Uterus (tissue), 4 donors: Measurements from ENCODE around the gene PDE4DIP. TPM values are rescaled to one million over a fixed set of nuclear protein-coding genes. Genes with fewer than 3 reads are reported as not detected.
"Not testable (repeated sequence)": the region's sequence is repeated elsewhere in the genome, so short reads cannot be mapped to it uniquely, and the experiment has no call there.

Experiments used
- DNase-seq, 2 donors: peaks; one replicate each; pipeline ENCODE4 v3.0.0-alpha.2; 2019 to 2020
- H3K27ac ChIP-seq, 2 donors: fragments of 200-600 bp; sonication (generic); 1 replicate in 1 of 2; 2 replicates in 1 of 2; pipeline ENCODE4 v1.5.1; 2016 to 2018
- H3K27me3 ChIP-seq, 2 donors: fragments of 200-600 bp; sonication (generic); one replicate each; pipeline ENCODE4 v1.5.1; 2018 to 2019; ENCODE audit warnings: control low read depth in 1 of 2
- H3K36me3 ChIP-seq, 2 donors: fragments of 200-600 bp; sonication (generic); one replicate each; pipeline ENCODE4 v1.5.1; 2019; ENCODE audit warnings: control low read depth in 1 of 2
- H3K4me1 ChIP-seq, 2 donors: fragments of 200-600 bp; sonication (generic); one replicate each; pipeline ENCODE4 v1.5.1; 2018 to 2019; ENCODE audit warnings: control low read depth in 1 of 2
- H3K4me3 ChIP-seq, 2 donors: fragments of 200-600 bp; sonication (generic); 1 replicate in 1 of 2; 2 replicates in 1 of 2; pipeline ENCODE4 v1.5.1; 2018 to 2019; ENCODE audit warnings: mild to moderate bottlenecking in 1 of 2
- H3K9me3 ChIP-seq, 2 donors: fragments of 200-600 bp; sonication (generic); one replicate each; pipeline ENCODE4 v1.5.1; 2019; ENCODE audit warnings: control low read depth in 1 of 2
- intact Hi-C: fragments of 100-400 bp; cut with DNase I; formaldehyde crosslinking; loops from one replicate; pipeline ENCODE4 v1.15.1; 2023; ENCODE audit warnings: low total_unique reads
- total RNA-seq, 4 donors: library from RNA; depleted of rRNA in 3 of 4; stranded (reverse); fragments of >200 nt in 3 of 4; gene quantifications; one replicate each; pipeline versions ENCODE4 v1.1.0 to v1.2.4, GENCODE V29; 2014 to 2023
- donor health status: DM: yes; HTN: yes; CAD: no.

The PDE4DIP gene
- total RNA-seq, 4 donors from 2014 or later: 24.6 to 61.9 (median 55.6) TPM

GRCh38 chr1:148886293-148886692, 42.1 kb downstream of the PDE4DIP start:
- DNase-seq, H3K4me1 ChIP-seq, H3K4me3 ChIP-seq, intact Hi-C loops, H3K36me3 ChIP-seq, H3K9me3 ChIP-seq, H3K27ac ChIP-seq, H3K27me3 ChIP-seq: not testable (repeated sequence)

GRCh38 chr1:148888597-148888996, 44.4 kb downstream of the PDE4DIP start:
- H3K27ac ChIP-seq, H3K4me1 ChIP-seq, intact Hi-C loops, H3K27me3 ChIP-seq, H3K36me3 ChIP-seq, H3K9me3 ChIP-seq, DNase-seq, H3K4me3 ChIP-seq: not testable (repeated sequence)

GRCh38 chr1:148889267-148890074, 45.2 kb downstream of the PDE4DIP start:
- H3K36me3 ChIP-seq, intact Hi-C loops, H3K4me3 ChIP-seq: not testable (repeated sequence)

GRCh38 chr1:148890075-148890568, 45.9 kb downstream of the PDE4DIP start:
- H3K9me3 ChIP-seq, H3K4me3 ChIP-seq, intact Hi-C loops, H3K27me3 ChIP-seq, DNase-seq, H3K36me3 ChIP-seq, H3K27ac ChIP-seq, H3K4me1 ChIP-seq: not testable (repeated sequence)

More at GRCh38 chr1:148889267-148890074, 45.2 kb downstream of the PDE4DIP start:
- DNase-seq, H3K9me3 ChIP-seq, H3K4me1 ChIP-seq, H3K27me3 ChIP-seq, H3K27ac ChIP-seq: not testable (repeated sequence)

- H3K9me3 ChIP-seq, H3K4me3 ChIP-seq, H3K27ac ChIP-seq, DNase-seq, H3K27me3 ChIP-seq, H3K36me3 ChIP-seq, intact Hi-C loops, H3K4me1 ChIP-seq: not testable (repeated sequence)
Observed at GRCh38 chr1:148894360-148895352, 50.4 kb downstream of the PDE4DIP start.

GRCh38 chr1:148900026-148900425, 55.8 kb downstream of the PDE4DIP start:
- H3K9me3 ChIP-seq, H3K4me3 ChIP-seq, H3K27me3 ChIP-seq, intact Hi-C loops, H3K4me1 ChIP-seq, DNase-seq, H3K36me3 ChIP-seq, H3K27ac ChIP-seq: not testable (repeated sequence)

- DNase-seq, H3K4me3 ChIP-seq, H3K36me3 ChIP-seq, H3K27me3 ChIP-seq, H3K4me1 ChIP-seq, H3K27ac ChIP-seq, intact Hi-C loops, H3K9me3 ChIP-seq: not testable (repeated sequence)
Observed at GRCh38 chr1:148900691-148901090, 56.5 kb downstream of the PDE4DIP start.

GRCh38 chr1:148901150-148901952, 57.1 kb downstream of the PDE4DIP start:
- H3K4me1 ChIP-seq, H3K4me3 ChIP-seq, DNase-seq, H3K27me3 ChIP-seq, intact Hi-C loops, H3K36me3 ChIP-seq, H3K9me3 ChIP-seq, H3K27ac ChIP-seq: not testable (repeated sequence)

- H3K4me3 ChIP-seq, H3K27ac ChIP-seq, H3K27me3 ChIP-seq, H3K9me3 ChIP-seq, intact Hi-C loops, H3K36me3 ChIP-seq, DNase-seq, H3K4me1 ChIP-seq: not testable (repeated sequence)
Observed at GRCh38 chr1:148901953-148902341, 57.7 kb downstream of the PDE4DIP start.

- H3K27me3 ChIP-seq, H3K36me3 ChIP-seq, H3K4me3 ChIP-seq, H3K4me1 ChIP-seq, intact Hi-C loops, DNase-seq, H3K9me3 ChIP-seq, H3K27ac ChIP-seq: not testable (repeated sequence)
Observed at GRCh38 chr1:148909219-148909826, 65.1 kb downstream of the PDE4DIP start.

- H3K4me3 ChIP-seq, H3K9me3 ChIP-seq, H3K4me1 ChIP-seq, intact Hi-C loops, H3K36me3 ChIP-seq, DNase-seq, H3K27ac ChIP-seq, H3K27me3 ChIP-seq: not testable (repeated sequence)
Observed at GRCh38 chr1:148911303-148911928, 67.2 kb downstream of the PDE4DIP start.

GRCh38 chr1:148916222-148916621, 72.0 kb downstream of the PDE4DIP start:
- H3K4me1 ChIP-seq, H3K27ac ChIP-seq, H3K36me3 ChIP-seq, H3K9me3 ChIP-seq, DNase-seq, intact Hi-C loops, H3K27me3 ChIP-seq, H3K4me3 ChIP-seq: not testable (repeated sequence)
